HG02870 (cell line): ENCODE measurements around the gene SLC27A6.
"Not testable (repeated sequence)": the region's sequence is repeated elsewhere in the genome, so short reads cannot be mapped to it uniquely, and the experiment has no call there.

ENCODE experiments used
- ATAC-seq: cut with Tn5 transposase; IDR thresholded peaks from one replicate; pipeline ENCODE4 v1.9.1; 2021; ENCODE audit warnings: mild to moderate bottlenecking, moderate library complexity; ENCODE audit not compliant: unreplicated experiment

Gene SLC27A6

DNA sequence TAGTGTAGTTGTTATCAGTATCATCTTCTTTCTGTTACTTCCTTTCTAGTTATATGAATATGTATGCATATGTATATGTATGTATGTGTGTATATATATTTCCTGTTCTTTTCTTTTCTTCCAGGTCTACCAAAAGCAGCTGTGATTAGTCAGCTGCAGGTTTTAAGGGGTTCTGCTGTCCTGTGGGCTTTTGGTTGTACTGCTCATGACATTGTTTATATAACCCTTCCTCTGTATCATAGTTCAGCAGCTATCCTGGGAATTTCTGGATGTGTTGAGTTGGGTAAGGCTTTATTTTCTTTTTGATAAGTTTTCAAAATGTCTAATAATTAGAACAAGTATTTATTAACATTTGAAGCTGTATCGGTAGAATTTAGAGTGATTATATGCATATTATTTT lies 23.2 kb downstream of the SLC27A6 start:
- ATAC-seq = no peak

DNA sequence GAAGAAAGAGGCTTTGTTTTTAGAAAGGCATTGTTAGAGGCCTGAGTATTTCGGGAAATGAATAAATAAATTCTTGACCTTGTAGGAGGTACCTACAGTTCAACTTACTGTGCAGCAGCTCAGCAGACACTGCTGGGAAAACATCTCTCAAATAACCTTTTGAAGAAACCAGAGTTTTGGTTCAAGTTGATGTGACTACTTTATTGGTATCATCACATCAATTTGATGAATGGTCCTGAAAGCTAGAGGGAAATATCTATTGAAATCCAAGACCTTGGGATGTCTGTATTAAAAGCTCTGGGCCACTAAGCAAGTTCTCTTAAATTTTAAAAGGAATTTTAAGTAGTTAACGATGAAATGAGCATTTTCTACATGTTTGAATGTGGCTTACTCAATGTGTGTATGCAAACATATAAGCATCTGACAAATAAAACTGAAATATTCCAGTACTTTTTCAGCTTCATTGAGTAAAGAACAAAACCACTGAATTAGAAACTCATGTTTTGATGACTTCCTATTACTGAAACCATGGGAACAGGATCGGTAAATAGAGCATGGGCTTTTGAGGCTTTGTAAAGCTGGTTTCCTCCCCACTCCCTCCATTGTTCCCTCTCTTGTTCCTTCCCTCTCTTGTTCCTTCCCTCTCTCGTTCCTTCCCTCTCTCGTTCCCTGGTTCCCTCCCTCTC lies 36.7 kb downstream of the SLC27A6 start:
- ATAC-seq = no peak

DNA sequence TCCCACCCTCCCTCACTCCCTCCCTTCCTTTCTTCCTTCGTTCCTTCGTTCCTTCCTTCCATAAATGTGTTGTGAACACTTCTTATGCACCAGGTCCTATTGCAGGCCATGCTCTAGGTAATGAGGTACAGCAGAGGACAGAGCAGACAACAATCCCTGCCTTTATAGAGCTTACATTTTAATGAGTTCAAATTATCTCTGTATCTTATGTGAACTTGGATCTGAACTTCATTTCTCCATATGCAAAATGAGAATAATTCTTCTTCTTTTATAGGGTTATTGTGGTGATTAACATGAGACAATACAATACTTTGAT lies 37.2 kb downstream of the SLC27A6 start:
- ATAC-seq = no peak

DNA sequence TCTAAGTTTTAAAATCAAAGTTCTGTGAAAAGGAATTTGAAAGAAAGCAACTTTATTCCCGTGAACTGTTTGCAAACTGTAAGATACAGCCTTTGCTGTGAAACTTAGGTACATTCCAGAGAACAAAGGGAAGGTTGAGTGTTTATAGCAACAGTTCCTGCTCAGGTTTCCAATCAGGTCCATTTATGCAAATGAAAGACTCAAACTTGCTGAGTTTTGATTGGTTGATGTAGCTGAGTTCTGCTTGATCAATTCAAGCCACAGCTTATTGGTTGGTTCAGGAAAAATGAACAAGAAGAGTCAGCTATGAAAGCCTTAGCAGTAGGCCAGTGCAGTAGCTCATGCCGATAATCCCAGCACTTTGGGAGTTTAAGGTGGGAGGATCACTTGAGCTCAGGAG lies 37.9 kb downstream of the SLC27A6 start:
- no peak for ATAC-seq

DNA sequence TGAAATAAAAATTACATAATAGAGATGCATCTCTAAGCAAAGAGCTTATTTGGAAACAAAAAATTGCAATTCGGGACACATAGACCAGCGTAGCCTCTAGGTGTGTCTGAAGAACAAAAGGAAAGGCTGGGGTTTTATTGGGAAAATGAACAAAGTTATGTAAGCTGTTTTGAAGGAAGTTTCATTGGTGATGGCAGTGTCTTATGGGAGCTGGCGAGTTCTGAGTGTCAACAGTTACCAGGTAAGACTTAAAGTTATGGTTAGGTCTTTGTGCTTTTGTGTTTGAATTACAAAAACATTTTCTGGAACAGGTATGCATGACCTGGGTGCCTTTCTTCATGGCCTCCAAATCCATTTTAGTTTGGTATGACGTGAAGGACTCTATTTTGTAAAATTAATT lies 48.9 kb downstream of the SLC27A6 start:
- ATAC-seq = no peak

DNA sequence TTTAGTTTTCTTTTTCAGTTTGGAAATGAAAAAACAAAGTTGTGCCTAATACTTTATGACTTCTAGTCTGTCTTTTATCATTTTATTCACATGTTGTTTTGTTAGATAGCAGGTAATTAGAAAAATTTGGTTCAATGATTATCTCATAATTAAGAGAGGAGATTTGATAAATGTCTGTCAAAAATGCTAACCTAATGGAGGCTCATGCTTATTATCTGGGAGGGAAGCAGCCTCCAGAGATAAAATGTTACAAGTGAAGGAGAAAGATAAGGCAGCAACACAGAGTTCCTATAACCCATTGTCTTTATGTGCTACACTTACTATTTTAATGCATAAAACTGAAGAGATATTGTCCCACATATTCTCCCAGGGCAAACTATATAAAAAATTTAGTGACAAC lies 53.5 kb downstream of the SLC27A6 start:
- no peak for ATAC-seq

DNA sequence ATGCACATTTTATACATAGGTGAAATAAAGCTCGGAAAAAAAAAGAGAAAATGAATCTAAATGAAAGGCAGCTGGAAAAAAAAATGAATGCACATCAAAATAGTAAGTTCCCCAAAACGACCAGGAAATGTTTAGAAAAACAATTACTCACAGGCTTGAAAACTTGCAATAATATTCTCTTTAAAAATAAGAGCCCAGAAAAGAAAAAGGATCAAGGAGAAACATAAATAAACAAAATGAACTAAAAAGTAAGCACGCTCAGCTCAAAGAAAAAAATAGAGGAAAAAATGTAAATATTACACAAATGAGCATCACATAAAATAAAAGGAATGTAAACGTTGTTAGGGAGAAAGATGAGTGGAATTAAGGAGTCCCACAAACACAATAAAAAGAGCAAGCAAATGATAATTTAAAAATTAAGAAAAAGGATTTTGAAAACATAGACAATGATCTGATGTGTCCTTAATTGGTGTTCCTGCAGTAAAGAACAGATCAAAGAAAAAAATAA lies 54.2 kb downstream of the SLC27A6 start:
- no peak for ATAC-seq

DNA sequence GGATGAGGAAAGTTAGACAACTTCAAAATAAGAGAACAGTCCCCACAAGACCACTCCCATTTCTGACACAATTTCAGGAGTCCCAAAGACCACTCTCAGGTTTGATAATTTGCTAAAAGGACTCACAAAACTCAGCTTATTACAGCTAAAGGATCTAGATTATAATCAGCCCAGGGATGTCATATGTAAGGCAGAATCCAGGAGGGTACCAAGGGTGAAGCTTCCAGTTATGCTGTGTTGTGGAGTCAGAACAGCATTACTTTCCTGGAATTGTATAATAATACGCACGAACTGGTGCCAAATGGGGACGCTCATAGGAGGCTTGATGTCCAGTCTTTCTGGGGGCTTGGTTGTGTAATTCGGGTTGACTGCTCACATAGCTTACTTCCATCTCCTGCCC lies 55.4 kb downstream of the SLC27A6 start:
- no peak for ATAC-seq

DNA sequence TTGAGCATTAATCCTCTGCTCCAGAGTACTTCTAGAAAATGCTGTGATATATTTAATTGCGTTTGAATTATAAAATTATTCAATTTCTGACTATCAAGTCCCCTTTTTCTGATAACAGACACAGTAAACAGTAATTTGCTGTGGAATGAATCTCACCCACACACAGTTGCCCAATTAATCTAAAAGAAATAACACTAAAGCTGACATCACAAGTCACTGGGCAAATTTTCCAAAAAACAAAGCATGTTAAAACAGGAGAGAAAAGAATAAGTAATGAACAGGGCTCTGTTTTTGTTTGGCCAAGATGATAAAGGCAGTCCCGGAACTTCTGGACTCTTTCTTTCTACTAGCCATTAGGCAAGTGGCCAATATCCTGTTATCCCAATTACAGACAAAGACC lies 56.5 kb downstream of the SLC27A6 start:
- no peak for ATAC-seq

DNA sequence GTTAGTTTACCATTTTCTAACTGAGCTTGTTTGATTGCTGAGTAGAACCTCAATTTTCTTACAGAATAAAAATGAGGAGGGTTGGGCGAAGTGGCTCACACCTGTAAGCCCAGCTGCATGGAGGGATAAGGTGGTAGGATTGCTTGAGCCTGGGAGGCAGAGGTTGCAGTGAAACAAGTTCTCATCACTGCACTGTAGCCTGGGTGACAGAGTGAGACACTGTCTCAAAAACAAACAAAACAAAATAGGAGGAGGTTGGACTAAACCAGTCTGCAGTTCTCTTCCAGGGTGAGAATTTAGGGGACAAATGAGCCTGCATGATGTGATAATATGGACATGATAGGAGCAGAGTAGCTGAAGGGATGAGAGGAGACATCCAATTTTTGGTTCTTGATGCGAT lies 57.3 kb downstream of the SLC27A6 start:
- ATAC-seq = no peak

DNA sequence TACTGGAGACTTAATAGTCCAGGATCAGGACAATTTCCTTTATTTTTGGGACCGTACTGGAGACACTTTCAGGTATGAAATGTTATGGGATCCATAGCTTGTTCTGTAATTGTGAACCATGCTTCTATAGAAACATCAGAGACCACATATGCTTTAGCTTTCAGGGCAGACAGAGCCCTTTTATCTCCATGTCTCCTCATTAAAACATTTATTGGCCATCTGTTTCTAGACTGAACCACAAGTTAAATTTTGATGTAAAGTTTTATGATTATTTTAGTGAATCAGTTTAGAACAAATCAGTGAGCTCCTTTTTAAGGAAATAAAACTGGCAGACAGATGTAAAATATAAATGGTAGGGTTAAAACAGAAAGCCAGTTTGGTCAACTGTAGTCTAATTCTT lies 62.0 kb downstream of the SLC27A6 start:
- ATAC-seq = no peak

DNA sequence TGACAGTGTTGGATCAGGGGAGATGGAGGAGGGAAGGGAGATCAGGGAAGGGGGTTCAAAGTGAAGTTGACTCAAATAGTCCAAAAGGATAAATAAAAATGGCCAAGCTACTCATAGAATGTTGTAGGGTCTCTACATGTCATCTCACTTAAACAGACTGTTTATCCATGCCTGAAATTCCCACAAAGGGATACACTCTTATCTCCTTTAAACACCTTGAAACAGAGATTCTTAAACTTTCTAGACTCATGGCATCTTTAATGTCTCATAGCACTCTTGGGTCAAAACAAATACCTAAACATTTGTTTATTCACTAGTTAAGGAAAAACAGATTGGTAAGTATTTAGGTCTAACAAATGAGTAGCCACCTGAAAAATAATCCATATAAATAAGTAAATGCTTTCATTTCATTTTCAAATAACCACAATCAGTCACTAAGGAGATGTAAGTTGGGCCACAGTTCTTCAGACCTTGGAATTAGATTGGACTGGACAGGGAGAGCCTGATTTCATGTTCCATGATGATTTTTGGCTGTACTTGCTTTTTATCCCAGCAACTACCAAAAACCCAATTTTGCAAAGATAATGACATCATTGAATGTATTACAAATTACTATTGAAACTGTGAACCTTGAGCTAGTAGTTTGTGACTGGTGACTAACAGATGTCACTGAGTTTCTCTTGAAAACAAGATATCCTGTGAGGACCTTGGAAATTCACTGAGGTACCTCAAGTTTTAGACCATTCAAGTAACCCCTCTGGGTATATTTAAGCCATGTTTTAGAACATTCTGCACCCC lies 66.8 kb downstream of the SLC27A6 start:
- ATAC-seq = no peak

DNA sequence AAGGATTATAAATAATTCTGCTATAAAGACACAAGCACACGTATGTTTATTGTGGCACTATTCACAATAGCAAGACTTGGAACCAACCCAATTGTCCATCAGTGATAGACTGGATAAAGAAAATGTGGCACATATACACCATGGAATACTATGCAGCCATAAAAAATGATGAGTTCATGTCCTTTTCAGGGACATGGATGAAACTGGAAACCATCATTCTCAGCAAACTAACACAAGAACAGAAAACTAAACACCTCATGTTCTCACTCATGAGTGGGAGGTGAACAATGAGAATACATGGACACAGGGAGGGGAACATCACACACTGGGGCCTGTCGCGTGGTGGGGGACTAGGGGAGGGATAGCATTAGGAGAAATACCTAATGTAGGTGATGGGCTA lies 71.0 kb downstream of the SLC27A6 start:
- not testable (repeated sequence) for ATAC-seq

DNA sequence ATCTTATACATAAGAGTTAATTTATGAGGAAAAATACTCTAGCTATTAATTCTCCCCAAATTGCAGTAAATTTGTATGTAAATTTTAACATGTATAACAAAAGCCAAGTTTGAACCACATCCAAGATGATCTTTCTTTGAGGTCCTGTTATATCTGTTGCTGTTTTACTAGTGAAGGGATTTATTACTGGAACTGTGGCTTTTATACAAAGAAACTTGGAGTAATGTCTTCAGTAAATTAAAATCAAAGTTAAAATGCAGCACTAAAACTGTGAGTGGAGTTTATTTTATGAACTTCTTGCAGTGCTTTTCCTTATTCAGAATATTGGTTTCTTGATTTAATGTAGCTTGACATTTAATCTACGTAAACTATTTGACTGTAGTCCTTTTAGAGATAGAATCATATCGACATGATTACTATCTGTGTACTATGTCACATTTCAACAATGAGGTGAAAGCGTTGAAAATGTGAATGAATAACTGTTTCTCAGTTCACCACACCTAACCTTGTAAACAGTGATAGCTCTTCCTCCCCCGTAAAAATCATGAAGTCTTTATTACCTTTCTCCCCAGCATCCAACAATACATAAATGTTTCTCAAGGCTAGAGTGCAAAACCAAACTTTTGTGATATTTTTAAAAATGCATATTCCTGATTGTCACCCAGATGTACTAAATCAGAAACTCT lies 76.1 kb downstream of the SLC27A6 start:
- no peak for ATAC-seq

DNA sequence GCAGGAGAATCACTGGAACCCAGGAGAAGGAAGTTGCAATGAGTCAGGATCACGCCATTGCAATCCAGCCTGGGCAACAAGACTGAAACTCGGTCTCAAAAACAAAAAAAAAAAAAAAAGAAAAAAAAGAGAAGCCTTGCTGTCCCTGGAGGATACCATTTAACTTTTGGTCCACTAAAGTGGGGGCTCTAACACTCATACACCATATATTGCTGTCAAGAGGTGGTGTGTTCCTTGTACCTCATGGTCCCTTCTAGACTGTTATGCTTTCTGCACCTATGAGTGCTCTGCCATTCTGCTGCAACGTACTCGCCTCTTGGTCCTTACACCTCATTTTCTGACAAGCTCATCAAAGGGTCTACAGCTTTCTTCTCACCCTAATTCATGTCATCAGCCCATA lies 77.0 kb downstream of the SLC27A6 start:
- ATAC-seq = no peak

DNA sequence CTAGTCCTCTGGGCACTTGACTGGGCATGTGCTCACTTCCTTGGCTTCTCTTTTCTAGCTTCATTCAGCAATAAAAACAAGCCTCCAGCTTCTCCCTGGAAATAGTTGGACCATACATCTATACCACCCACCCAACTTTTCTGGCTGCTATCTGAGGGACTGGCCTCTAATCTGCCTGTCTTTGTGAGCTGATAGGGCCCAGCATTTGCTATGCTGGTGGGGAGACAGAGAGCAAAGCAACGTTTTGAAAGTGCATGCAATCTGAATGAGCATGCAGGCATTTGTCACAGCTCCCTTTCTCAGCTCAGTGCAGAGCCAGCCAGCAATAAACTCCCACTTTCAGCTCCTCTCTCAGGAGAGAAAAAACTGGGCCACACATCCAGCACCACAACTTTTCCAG lies 78.6 kb downstream of the SLC27A6 start:
- ATAC-seq = no peak

DNA sequence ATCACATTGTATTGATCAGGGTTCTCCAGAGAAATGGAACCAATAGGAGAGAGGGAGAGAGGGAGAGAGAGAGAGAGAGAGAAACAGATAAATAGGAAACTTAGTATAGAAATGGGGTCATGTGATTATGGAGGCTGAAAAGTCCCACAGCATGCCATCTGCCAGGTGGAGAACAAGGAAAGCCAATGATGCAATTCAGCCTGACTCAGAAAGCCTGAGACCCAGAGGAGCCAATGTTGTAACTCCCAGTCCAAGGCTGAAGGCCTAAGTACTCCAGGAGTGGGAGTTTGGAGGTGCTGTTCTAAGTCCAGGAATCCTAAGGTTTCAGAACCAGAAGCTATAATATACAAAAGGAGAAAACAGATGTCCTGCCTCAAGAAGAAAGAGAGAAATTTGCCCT lies 80.9 kb downstream of the SLC27A6 start:
- no peak for ATAC-seq

DNA sequence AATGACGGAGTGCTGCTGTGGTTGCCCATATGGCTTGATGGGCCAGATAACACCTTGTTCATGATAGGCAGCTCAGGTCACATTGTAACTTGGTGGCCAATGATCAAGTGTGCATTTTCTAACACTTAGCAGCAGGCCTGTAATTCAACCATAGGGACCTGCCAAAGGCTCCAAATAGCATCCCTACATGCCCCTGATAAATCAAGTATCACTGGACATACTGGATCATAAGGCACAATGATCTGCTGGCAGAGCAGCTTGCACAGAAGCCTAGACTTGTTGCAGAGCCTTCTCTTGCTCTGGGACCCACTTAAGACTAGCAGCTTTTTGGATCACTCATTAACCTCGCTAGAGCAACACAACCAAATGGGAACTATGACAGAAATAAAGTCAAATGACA lies 83.2 kb downstream of the SLC27A6 start:
- ATAC-seq = no peak

DNA sequence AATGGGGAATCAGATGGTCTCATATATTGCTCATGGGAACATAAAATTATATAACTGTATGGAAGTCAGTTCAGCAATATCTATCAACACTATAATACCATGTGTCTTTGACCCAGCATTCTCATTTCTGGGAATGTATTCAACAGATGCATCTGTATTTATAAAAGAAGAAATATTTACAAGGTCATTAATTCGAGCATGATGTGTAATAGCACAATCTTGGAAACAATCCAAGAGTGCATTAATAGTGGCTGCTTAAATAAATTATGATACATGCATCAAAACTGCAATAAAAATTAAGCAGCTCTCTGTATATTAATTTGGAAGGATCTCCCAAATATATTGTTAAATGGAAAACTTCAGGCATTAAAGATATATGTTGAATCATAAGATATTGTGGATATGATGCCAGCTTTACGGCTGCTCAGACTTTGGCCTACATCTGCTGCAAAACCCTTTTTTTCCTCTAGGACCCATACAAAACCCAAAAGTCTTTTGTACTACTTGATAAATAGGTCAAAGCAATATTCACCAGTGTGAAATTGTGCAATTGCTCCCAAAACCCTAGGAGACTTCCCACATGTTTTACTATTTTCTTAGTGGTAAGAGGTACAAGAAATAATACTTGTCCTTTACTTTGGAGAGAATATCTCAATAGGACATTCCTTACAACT lies 84.0 kb downstream of the SLC27A6 start:
- no peak for ATAC-seq

DNA sequence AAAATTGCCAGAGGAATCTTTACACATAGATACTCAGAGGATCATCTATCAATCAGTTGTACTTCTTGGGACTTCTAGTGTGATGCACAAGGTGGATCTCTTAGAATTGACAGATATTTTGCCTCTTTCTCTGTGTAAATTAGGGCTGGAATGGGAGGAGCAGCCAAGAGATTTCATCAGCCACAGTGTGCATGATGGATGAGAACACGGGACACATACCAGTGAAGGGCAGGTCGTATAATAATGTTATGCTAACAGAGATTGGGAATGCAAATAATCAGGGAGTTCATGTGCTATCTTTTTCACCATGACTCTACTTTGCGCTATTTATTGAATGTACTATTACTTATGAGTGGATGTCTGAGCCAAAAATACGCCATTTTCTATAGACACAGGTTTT lies 86.0 kb downstream of the SLC27A6 start:
- no peak for ATAC-seq

DNA sequence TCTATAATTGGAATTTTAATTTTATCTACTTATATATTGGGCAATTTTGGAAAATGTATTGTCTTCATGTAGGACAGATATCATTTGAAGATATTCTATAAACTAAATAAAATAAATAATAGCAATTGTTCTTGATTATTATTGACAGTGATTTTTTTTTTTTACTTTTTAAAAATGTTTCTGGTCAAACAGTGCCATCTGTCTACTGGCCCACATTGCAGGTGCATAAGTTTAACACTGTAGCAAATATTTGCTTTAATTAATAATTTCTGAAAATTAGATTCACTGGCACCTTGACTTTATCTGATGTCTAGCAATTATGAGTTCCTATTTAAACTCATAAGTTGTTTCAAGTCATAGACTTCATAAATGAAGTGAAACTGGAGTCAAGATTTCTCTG lies 88.2 kb downstream of the SLC27A6 start:
- ATAC-seq = no peak

DNA sequence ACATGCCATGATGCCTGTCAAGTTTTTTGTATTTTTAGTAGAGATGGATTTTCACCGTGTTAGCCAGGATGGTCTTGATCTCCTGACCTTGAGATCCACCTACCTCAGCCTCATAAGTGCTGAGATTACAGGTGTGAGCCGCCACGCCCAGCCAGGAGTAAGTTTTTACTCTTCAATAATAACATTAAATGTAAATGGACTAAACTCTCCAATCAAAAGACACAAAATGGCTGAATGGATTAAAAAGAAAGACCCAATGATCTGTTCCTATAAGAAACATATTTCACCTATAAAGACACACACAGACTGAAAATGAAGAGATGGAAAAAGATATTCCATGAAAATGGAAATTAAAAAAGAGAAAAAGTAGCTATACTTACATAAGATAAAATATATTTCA lies 92.0 kb downstream of the SLC27A6 start:
- ATAC-seq = no peak
